IMR-90 (cell line): ENCODE measurements around the gene FRMD3. TPM values are rescaled to one million over a fixed set of nuclear protein-coding genes. Genes with fewer than 3 reads are reported as not detected.

Source experiments
- ATAC-seq: fragments of 200-7000 bp; cut with Tn5 transposase; 2 replicates; pipeline ENCODE4 v1.9.1; 2020; ENCODE audit warnings: low read depth, mild to moderate bottlenecking, moderate library complexity
- BruUV-seq: library from RNA; stranded (reverse); fragments of 400-500 nt; replicated peaks from 2 replicates; lab custom pipeline; 2021; lab: Mats Ljungman, UMichigan
- CTCF ChIA-PET: fragments of 300-600 bp; formaldehyde crosslinking; extraction: SDS; loops from one replicate; lab custom pipeline; 2021; ENCODE audit warnings: antibody characterized with exemption; lab: Yijun Ruan, JAX
- POLR2A ChIA-PET: fragments of 300-600 bp; sonication (Branson Sonifier 250); formaldehyde crosslinking; loops from one replicate; lab custom pipeline; 2022; ENCODE audit warnings: antibody characterized with exemption; ENCODE audit not compliant: unreplicated experiment; lab: Charles Lee
- DNase-seq: peaks from one replicate; pipeline ENCODE4 v3.0.0; 2013
- H2AFZ ChIP-seq: replicated peaks from 2 replicates; pipeline ENCODE3; 2013; ENCODE audit warnings: low read length, mild to moderate bottlenecking; ENCODE audit not compliant: poor library complexity
- H2AK5ac ChIP-seq: 2 replicates; pipeline ENCODE4 v1.6.1; 2013; ENCODE audit warnings: low read depth, low read length, inconsistent platforms
- H2AK9ac ChIP-seq: replicated peaks from 2 replicates; pipeline ENCODE3; 2013; ENCODE audit warnings: mild to moderate bottlenecking, low read depth, low read length, moderate library complexity; ENCODE audit not compliant: poor library complexity
- H2BK120ac ChIP-seq: 2 replicates; pipeline ENCODE4 v1.6.1; 2013; ENCODE audit warnings: low read depth, low read length, inconsistent platforms
- H2BK15ac ChIP-seq: 3 replicates; pipeline ENCODE4 v1.6.1; 2013; ENCODE audit warnings: low read depth, low read length, inconsistent platforms
- H2BK20ac ChIP-seq: 2 replicates; pipeline ENCODE4 v1.6.1; 2013; ENCODE audit warnings: low read depth, mild to moderate bottlenecking, inconsistent platforms, low read length, moderate library complexity
- H2BK5ac ChIP-seq: 2 replicates; pipeline ENCODE4 v1.6.1; 2013; ENCODE audit warnings: mild to moderate bottlenecking, low read depth, low read length, inconsistent platforms; ENCODE audit not compliant: poor library complexity, severe bottlenecking
- H3K14ac ChIP-seq: replicated peaks from 2 replicates; pipeline ENCODE4 v1.6.1; 2013; ENCODE audit warnings: low read depth, low read length, inconsistent platforms
- H3K18ac ChIP-seq: 2 replicates; pipeline ENCODE4 v1.6.1; 2013; ENCODE audit warnings: low read depth, low read length, control low read depth
- H3K23ac ChIP-seq: 2 replicates; pipeline ENCODE4 v1.6.1; 2013; ENCODE audit warnings: low read depth, low read length, inconsistent platforms
- H3K27ac ChIP-seq: 2 replicates; pipeline ENCODE4 v1.5.1; 2013; ENCODE audit warnings: mild to moderate bottlenecking, control low read depth, low read length; ENCODE audit not compliant: insufficient read depth
- H3K27me3 ChIP-seq: 2 replicates; pipeline ENCODE4 v1.6.1; 2013; ENCODE audit warnings: low read length; ENCODE audit not compliant: control insufficient read depth, insufficient read depth
- H3K36me3 ChIP-seq: 2 replicates; pipeline ENCODE4 v1.6.1; 2013; ENCODE audit warnings: low read length, mixed read lengths; ENCODE audit not compliant: control insufficient read depth, insufficient read depth
- H3K4ac ChIP-seq: 2 replicates; pipeline ENCODE4 v1.6.1; 2013; ENCODE audit warnings: low read depth, low read length, inconsistent platforms
- H3K4me1 ChIP-seq: 2 replicates; pipeline ENCODE4 v1.6.1; 2013; ENCODE audit warnings: low read length, mixed read lengths; ENCODE audit not compliant: control insufficient read depth, insufficient read depth
- H3K4me2 ChIP-seq: 2 replicates; pipeline ENCODE4 v1.6.1; 2013; ENCODE audit warnings: low read depth, mild to moderate bottlenecking, control low read depth, low read length, moderate library complexity
- H3K4me3 ChIP-seq: 2 replicates; pipeline ENCODE4 v1.5.1; 2013; ENCODE audit warnings: low read depth, mild to moderate bottlenecking, control low read depth, low read length, moderate library complexity; ENCODE audit not compliant: insufficient read depth
- H3K56ac ChIP-seq: 2 replicates; pipeline ENCODE4 v1.6.1; 2013; ENCODE audit warnings: low read length, inconsistent platforms; ENCODE audit not compliant: insufficient read depth; ENCODE audit errors: extremely low read depth
- H3K79me1 ChIP-seq, 2 experiments: 2 replicates each; pipeline ENCODE4 v1.6.1; 2013; ENCODE audit warnings: low read length in 2 of 2, inconsistent platforms in 1 of 2, low read depth in 1 of 2
- H3K9ac ChIP-seq: 2 replicates; pipeline ENCODE4 v1.6.1; 2013; ENCODE audit warnings: low read depth, low read length, control low read depth
- H3K9me1 ChIP-seq: 2 replicates; pipeline ENCODE4 v1.6.1; 2013; ENCODE audit warnings: low read length, inconsistent platforms; ENCODE audit not compliant: insufficient read depth
- H3K9me3 ChIP-seq: 2 replicates; pipeline ENCODE4 v1.6.1; 2013; ENCODE audit warnings: low read length; ENCODE audit not compliant: control insufficient read depth, insufficient read depth
- H4K20me1 ChIP-seq: 2 replicates; pipeline ENCODE4 v1.6.1; 2013; ENCODE audit warnings: low read length, inconsistent platforms; ENCODE audit not compliant: insufficient read depth
- H4K5ac ChIP-seq: 2 replicates; pipeline ENCODE4 v1.6.1; 2013; ENCODE audit warnings: mild to moderate bottlenecking, low read depth, low read length, control low read depth
- H4K8ac ChIP-seq, 2 experiments: 2 replicates each; pipeline ENCODE4 v1.6.1; 2013; ENCODE audit warnings: low read depth in 2 of 2, low read length in 2 of 2, control low read depth in 1 of 2, inconsistent platforms in 1 of 2
- H4K91ac ChIP-seq: 2 replicates; pipeline ENCODE4 v1.6.1; 2013; ENCODE audit warnings: low read depth, low read length, inconsistent platforms; ENCODE audit not compliant: insufficient read depth
- BHLHE40 ChIP-seq: fragments of 150-350 bp; IDR thresholded peaks from 2 replicates; pipeline ENCODE4 v1.6.1; 2016; ENCODE audit warnings: mild to moderate bottlenecking, low read depth, low read length
- CHD1 ChIP-seq: IDR thresholded peaks from 2 replicates; pipeline ENCODE4 v1.6.1; 2012; ENCODE audit warnings: low read depth, low read length, improper control_type of control experiment
- FOS ChIP-seq: fragments of 150-350 bp; IDR thresholded peaks from 2 replicates; pipeline ENCODE4 v1.6.1; 2016; ENCODE audit warnings: low read depth, low read length
- MAFK ChIP-seq: IDR thresholded peaks from 2 replicates; pipeline ENCODE4 v1.6.1; 2012; ENCODE audit warnings: low read depth, low read length, improper control_type of control experiment
- MAZ ChIP-seq: IDR thresholded peaks from 2 replicates; pipeline ENCODE4 v1.6.1; 2012; ENCODE audit warnings: low read depth, mild to moderate bottlenecking, low read length, improper control_type of control experiment, moderate library complexity, borderline replicate concordance
- NFE2L2 ChIP-seq: fragments of 150-350 bp; IDR thresholded peaks from 2 replicates; pipeline ENCODE4 v1.6.1; 2016; ENCODE audit warnings: low read depth, mild to moderate bottlenecking, low read length
- POLR2A ChIP-seq: IDR thresholded peaks from 2 replicates; pipeline ENCODE4 v1.6.1; 2012; ENCODE audit warnings: mild to moderate bottlenecking, low read depth, low read length
- RAD21 ChIP-seq: IDR thresholded peaks from 2 replicates; pipeline ENCODE4 v1.6.1; 2012; ENCODE audit warnings: low read length, improper control_type of control experiment
- RFX5 ChIP-seq: IDR thresholded peaks from 2 replicates; pipeline ENCODE4 v1.8.0; 2012; ENCODE audit warnings: low read depth, mild to moderate bottlenecking, low read length, moderate library complexity
- SMC3 ChIP-seq: fragments of 150-350 bp; IDR thresholded peaks from 2 replicates; pipeline ENCODE4 v1.6.1; 2016; ENCODE audit warnings: low read depth, mild to moderate bottlenecking, antibody characterized with exemption, low read length, moderate library complexity
- WGBS, 2 experiments: methylation state at CpG; one replicate each; pipeline versions ENCODE4 v1.1.5 to v1.1.7; 2013; ENCODE audit warnings: missing lambda C conversion rate in 2 of 2; ENCODE audit not compliant: insufficient read length in 1 of 2; ENCODE audit errors: extremely low coverage in 2 of 2; 5-methylcytosine and 5-hydroxymethylcytosine counted together
- dilution Hi-C: fragments of 300-500 bp; cut with HindIII; formaldehyde crosslinking; loops from one replicate; pipeline ENCODE4 v1.14.3; 2018; ENCODE audit warnings: low sequenced_read_pairs; ENCODE audit not compliant: unreplicated experiment
- in situ Hi-C: fragments of 300-500 bp; cut with MboI; formaldehyde crosslinking; loops from 3 replicates; pipeline ENCODE4 v1.14.3; 2019; ENCODE audit warnings: low sequenced_read_pairs, inconsistent platforms, mixed read lengths
- intact Hi-C: fragments of 100-400 bp; cut with micrococcal nuclease; formaldehyde crosslinking; loops from 2 replicates; pipeline ENCODE4 v1.10.0; 2022
- polyA plus RNA-seq, 3 experiments: library from polyadenylated mRNA; depleted of rRNA; stranded (reverse); fragments of >200 nt; gene quantifications; 2 replicates each; pipeline ENCODE4 v1.2.3, GENCODE V29; 2012; ENCODE audit warnings: low replicate concordance in 1 of 3
- total RNA-seq: library from RNA; depleted of rRNA; stranded (reverse); fragments of >200 nt; gene quantifications from 2 replicates; pipeline ENCODE4 v1.2.3, GENCODE V29; 2012
- TF ChIP-seq, protein P1 (sequence below): conservative IDR thresholded peaks from 2 replicates; pipeline ENCODE4 v1.5.1; 2012; ENCODE audit warnings: mild to moderate bottlenecking, low read depth, low read length, improper control_type of control experiment
- TF ChIP-seq, protein P2 (sequence below): fragments of 150-350 bp; IDR thresholded peaks from 2 replicates; pipeline ENCODE4 v1.6.1; 2016; ENCODE audit warnings: low read depth, mild to moderate bottlenecking, low read length, moderate library complexity, borderline replicate concordance
- TF ChIP-seq, protein P3 (sequence below): fragments of 150-350 bp; IDR thresholded peaks from 2 replicates; pipeline ENCODE4 v1.6.1; 2017; ENCODE audit warnings: mild to moderate bottlenecking, antibody characterized with exemption, low read length, low read depth

Gene FRMD3
- total and polyA plus RNA-seq, 2 of the 4 experiments (the other 2 are of a cell fraction): 0.02 to 0.18 TPM

DNA sequence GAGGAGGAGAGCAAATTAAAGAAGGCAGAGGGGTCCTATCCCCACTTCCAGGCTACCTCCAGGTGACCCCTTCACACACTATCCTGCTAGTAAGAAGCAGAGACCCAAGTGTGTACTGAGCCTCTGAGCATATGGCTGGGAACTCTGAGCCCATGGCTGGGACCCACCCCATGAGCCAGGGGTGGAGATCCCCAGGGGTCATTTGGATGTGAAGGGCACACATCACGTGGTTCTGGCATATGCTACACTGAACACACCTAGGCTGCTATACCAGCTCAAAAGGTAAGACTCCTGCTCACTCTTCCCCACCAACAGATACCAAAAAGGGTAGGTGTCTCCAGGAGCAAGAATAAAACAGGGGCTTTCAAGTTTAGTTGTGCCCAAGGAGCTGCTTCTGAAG, 149.9 kb downstream of the FRMD3 start:
- H3K9me3 ChIP-seq: no peaks in the 10 kb centered on the region
- no peaks in the 10 kb centered on the region for H3K9me1 ChIP-seq
- no peak overlapping the region for H3K27ac ChIP-seq
- no peak overlapping the region for H3K4ac ChIP-seq
- H4K20me1 ChIP-seq: no peaks in the 10 kb centered on the region
- H2BK15ac ChIP-seq: no peak overlapping the region
- no peak overlapping the region for H3K14ac ChIP-seq
- no peaks in the 10 kb centered on the region for H3K4me1 ChIP-seq
- H3K4me3 ChIP-seq: no peak overlapping the region
- ChIA-PET CTCF (no interaction called here), POLR2A (no interaction called here)
- dilution Hi-C loops: no loop called here
- no peak overlapping the region for H2AK5ac ChIP-seq
- in situ Hi-C loops: no loop called here
- no peaks in the 10 kb centered on the region for H3K27me3 ChIP-seq
- TF ChIP-seq POLR2A (no peak), NFE2L2 (no peak), RAD21 (no peak), SMC3 (no peak), RFX5 (no peak), CHD1 (no peak), MAFK (no peak), MAZ (no peak), BHLHE40 (no peak), FOS (no peak)
- TF ChIP-seq, protein P1, sequence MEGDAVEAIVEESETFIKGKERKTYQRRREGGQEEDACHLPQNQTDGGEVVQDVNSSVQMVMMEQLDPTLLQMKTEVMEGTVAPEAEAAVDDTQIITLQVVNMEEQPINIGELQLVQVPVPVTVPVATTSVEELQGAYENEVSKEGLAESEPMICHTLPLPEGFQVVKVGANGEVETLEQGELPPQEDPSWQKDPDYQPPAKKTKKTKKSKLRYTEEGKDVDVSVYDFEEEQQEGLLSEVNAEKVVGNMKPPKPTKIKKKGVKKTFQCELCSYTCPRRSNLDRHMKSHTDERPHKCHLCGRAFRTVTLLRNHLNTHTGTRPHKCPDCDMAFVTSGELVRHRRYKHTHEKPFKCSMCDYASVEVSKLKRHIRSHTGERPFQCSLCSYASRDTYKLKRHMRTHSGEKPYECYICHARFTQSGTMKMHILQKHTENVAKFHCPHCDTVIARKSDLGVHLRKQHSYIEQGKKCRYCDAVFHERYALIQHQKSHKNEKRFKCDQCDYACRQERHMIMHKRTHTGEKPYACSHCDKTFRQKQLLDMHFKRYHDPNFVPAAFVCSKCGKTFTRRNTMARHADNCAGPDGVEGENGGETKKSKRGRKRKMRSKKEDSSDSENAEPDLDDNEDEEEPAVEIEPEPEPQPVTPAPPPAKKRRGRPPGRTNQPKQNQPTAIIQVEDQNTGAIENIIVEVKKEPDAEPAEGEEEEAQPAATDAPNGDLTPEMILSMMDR: no peak
- TF ChIP-seq, protein P2, sequence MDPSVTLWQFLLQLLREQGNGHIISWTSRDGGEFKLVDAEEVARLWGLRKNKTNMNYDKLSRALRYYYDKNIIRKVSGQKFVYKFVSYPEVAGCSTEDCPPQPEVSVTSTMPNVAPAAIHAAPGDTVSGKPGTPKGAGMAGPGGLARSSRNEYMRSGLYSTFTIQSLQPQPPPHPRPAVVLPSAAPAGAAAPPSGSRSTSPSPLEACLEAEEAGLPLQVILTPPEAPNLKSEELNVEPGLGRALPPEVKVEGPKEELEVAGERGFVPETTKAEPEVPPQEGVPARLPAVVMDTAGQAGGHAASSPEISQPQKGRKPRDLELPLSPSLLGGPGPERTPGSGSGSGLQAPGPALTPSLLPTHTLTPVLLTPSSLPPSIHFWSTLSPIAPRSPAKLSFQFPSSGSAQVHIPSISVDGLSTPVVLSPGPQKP: no peak
- TF ChIP-seq, protein P3, sequence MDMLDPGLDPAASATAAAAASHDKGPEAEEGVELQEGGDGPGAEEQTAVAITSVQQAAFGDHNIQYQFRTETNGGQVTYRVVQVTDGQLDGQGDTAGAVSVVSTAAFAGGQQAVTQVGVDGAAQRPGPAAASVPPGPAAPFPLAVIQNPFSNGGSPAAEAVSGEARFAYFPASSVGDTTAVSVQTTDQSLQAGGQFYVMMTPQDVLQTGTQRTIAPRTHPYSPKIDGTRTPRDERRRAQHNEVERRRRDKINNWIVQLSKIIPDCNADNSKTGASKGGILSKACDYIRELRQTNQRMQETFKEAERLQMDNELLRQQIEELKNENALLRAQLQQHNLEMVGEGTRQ: no peak
- H2AFZ ChIP-seq: no peak overlapping the region
- ATAC-seq (no peak), DNase-seq (no peak)
- H3K9ac ChIP-seq: no peak overlapping the region
- no peak overlapping the region for H3K23ac ChIP-seq
- no peak overlapping the region for H2BK20ac ChIP-seq
- no TSS peak for BruUV-seq
- no peak overlapping the region for H4K91ac ChIP-seq
- no peak overlapping the region for H2AK9ac ChIP-seq
- no peak overlapping the region for H3K4me2 ChIP-seq
- no peak overlapping the region for H3K56ac ChIP-seq
- no peaks in the 10 kb centered on the region for H3K36me3 ChIP-seq
- no peak overlapping the region for H4K5ac ChIP-seq
- whole genome bisulfite sequencing, 2 experiments: no CpG with 5 or more reads among the region's 1 CpG
- H2BK5ac ChIP-seq: no peak overlapping the region
- no peak overlapping the region for H3K18ac ChIP-seq
- H4K8ac ChIP-seq: no peak overlapping the region
- intact Hi-C loops: no loop called here
- H3K79me1 ChIP-seq: no peaks in the 10 kb centered on the region
- H2BK120ac ChIP-seq: no peak overlapping the region
